T-cell (primary cell): ENCODE measurements around the gene ZNF322. TPM values are rescaled to one million over a fixed set of nuclear protein-coding genes. Genes with fewer than 3 reads are reported as not detected.
A peak's percentile ranks its signal among the peaks of the same experiment; 100 is the strongest.

Experiments
- ATAC-seq, 4 experiments: fragments of 200-7000 bp in 3 of 4; fragments of 150-1000 bp in 1 of 4; cut with Tn5 transposase; replicated peaks in 1 of 4; 1 replicate in 3 of 4; 2 replicates in 1 of 4; pipeline ENCODE4 v1.10.0; 2021; ENCODE audit warnings: moderate library complexity in 3 of 4, mild to moderate bottlenecking in 2 of 4, moderate number of reproducible peaks in 1 of 4
- CTCF ChIA-PET, 2 donors: fragments of 300-600 bp; sonication (Branson Sonifier 250); formaldehyde crosslinking; loops; one replicate each; lab custom pipeline; 2022; ENCODE audit warnings: antibody characterized with exemption in 2 of 2; lab: Charles Lee
- POLR2A ChIA-PET, 2 donors: fragments of 300-600 bp; sonication (Branson Sonifier 250); formaldehyde crosslinking; loops; one replicate each; lab custom pipeline; 2022; ENCODE audit warnings: antibody characterized with exemption in 2 of 2; lab: Charles Lee
- DNase-seq, 35 experiments: peaks; one replicate each; pipeline versions ENCODE4 v3.0.0 to v3.0.0-alpha.2; 2013 to 2023
- H3K27ac ChIP-seq: one replicate; pipeline ENCODE4 v1.5.1; 2013; ENCODE audit warnings: low read length
- H3K27me3 ChIP-seq, 2 experiments: replicated peaks in 1 of 2; 1 replicate in 1 of 2; 2 replicates in 1 of 2; pipeline versions ENCODE4 v1.6.1 to v1.7.0; 2013; ENCODE audit warnings: low read length in 1 of 2, mixed read lengths in 1 of 2; ENCODE audit not compliant: control insufficient read depth in 2 of 2, insufficient read depth in 2 of 2; ENCODE audit errors: extremely low read depth in 1 of 2
- H3K36me3 ChIP-seq, 2 donors: 1 replicate in 1 of 2; 2 replicates in 1 of 2; pipeline versions ENCODE4 v1.6.1 to v1.7.0; 2013; ENCODE audit warnings: low read length in 1 of 2; ENCODE audit not compliant: control insufficient read depth in 2 of 2, insufficient read depth in 1 of 2; ENCODE audit errors: extremely low read depth in 1 of 2
- H3K4me1 ChIP-seq, 2 experiments: 1 replicate in 1 of 2; 2 replicates in 1 of 2; pipeline versions ENCODE4 v1.6.1 to v1.7.0; 2013; ENCODE audit warnings: low read length in 2 of 2, mixed read lengths in 1 of 2; ENCODE audit not compliant: insufficient read depth in 2 of 2, control insufficient read depth in 1 of 2; ENCODE audit errors: extremely low read depth in 1 of 2
- H3K4me3 ChIP-seq, 2 donors: 1 replicate in 1 of 2; 2 replicates in 1 of 2; pipeline versions ENCODE4 v1.5.1 to v1.7.0; 2013; ENCODE audit warnings: mild to moderate bottlenecking in 2 of 2, low read length in 1 of 2, moderate library complexity in 1 of 2; ENCODE audit not compliant: control insufficient read depth in 1 of 2; ENCODE audit errors: extremely low read depth in 1 of 2
- H3K9me3 ChIP-seq: 2 replicates; pipeline ENCODE4 v1.7.0; 2013
- H3K27ac Mint-ChIP-seq, 2 donors: one replicate each; pipeline ENCODE4 v1.8.0; 2020 to 2021; ENCODE audit warnings: mild to moderate bottlenecking in 2 of 2, mixed read lengths in 2 of 2
- H3K27me3 Mint-ChIP-seq, 2 donors: one replicate each; pipeline ENCODE4 v1.8.0; 2021 to 2022; ENCODE audit warnings: mixed read lengths in 2 of 2
- H3K36me3 Mint-ChIP-seq: one replicate; pipeline ENCODE4 v1.8.0; 2021; ENCODE audit warnings: mixed read lengths
- H3K4me1 Mint-ChIP-seq, 3 donors: one replicate each; pipeline ENCODE4 v1.8.0; 2020 to 2022; ENCODE audit warnings: mixed read lengths in 3 of 3, mild to moderate bottlenecking in 1 of 3
- H3K4me3 Mint-ChIP-seq, 3 donors: one replicate each; pipeline ENCODE4 v1.8.0; 2020 to 2022; ENCODE audit warnings: mild to moderate bottlenecking in 3 of 3, mixed read lengths in 3 of 3, moderate library complexity in 3 of 3
- H3K9me3 Mint-ChIP-seq, 3 donors: one replicate each; pipeline ENCODE4 v1.8.0; 2020 to 2022; ENCODE audit warnings: mixed read lengths in 3 of 3
- WGBS: methylation state at CpG from one replicate; pipeline ENCODE4 v1.1.5; 2013; ENCODE audit warnings: missing lambda C conversion rate; ENCODE audit not compliant: insufficient coverage; 5-methylcytosine and 5-hydroxymethylcytosine counted together
- total RNA-seq, 35 experiments: library from RNA in 6 of 35; stranded (reverse) in 6 of 35; fragments of 120-200 nt in 1 of 35; gene quantifications; one replicate each; pipeline versions ENCODE4 v1.2.1 to v1.2.4 and lab custom pipeline; 2013 to 2026

The ZNF322 gene
- total RNA-seq, 5 donors from 2014 or later (not counting 1 experiment from before 2014, with no cell fraction given), result 2.9 to 17.9 (median 14.7) TPM

DNA sequence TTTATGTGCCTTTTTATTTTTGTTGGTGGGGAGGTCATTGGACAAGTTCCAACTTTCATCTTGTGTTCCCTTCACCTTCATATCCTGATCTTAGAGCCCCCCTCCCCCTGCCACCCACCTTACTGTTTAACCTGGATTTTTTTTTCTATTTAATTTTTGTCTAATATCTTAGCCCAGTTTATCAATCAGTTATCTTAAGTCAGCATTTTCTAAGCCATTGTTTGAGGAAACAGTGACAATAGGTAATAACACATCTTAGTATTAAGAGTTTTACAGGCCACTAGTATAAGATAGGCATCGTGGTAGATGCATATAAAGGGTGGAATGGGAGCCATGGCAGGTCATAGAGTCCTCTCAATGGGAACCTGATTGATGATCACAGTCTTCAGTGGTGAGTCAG, 60.4 kb downstream of the ZNF322 start:
- Histone ChIP-seq H3K27ac (no peak overlapping the region), H3K27me3 (peaks cover 0 to 6% of the 10 kb centered on the region in 2 experiments), H3K4me3 (no peak overlapping the region), H3K36me3 (peaks cover 6 to 23% of the 10 kb centered on the region in 2 donors), H3K9me3 (no peaks in the 10 kb centered on the region), H3K4me1 (peaks cover 8 to 22% of the 10 kb centered on the region in 2 experiments)
- DNase-seq (no peak), ATAC-seq (no peak)
- Mint-ChIP-seq H3K4me3 (peak overlapping the region in 2 of 3 donors; percentile 22 to 49), H3K36me3 (peaks cover 20% of the 10 kb centered on the region), H3K4me1 (peaks cover 0 to 33% (median 21%) of the 10 kb centered on the region in 3 donors), H3K27ac (peak overlapping the region in 1 of 2 donors; percentile 34), H3K9me3 (no peaks in the 10 kb centered on the region), H3K27me3 (peaks cover 7 to 8% of the 10 kb centered on the region in 2 donors)
- CTCF ChIA-PET, result no interaction called here
- WGBS, result no CpG with 5 or more reads among the region's 1 CpG
- POLR2A ChIA-PET, result no interaction called here

DNA sequence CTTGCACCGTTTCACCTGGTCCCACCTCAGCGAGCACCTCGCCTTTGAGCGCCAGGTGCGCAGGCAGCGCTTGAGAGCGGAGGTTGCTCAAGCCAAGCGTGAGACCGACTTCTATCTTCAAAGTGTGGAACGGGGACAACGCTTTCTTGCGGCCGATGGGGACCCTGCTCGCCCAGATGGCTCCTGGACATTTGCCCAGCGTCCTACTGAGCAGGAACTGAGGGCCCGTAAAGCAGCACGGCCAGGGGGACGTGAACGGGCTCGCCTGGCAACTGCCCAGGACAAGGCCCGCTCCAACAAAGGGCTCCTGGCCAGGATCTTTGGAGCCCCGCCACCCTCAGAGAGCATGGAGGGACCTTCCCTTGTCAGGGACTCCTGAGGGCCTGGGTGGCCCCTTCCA, 61.3 kb downstream of the ZNF322 start:
- peak overlapping the region; percentile 82 to 83 for H3K27ac Mint-ChIP-seq
- WGBS, result 95% methylated on average over 22 of the region's 22 CpGs
- POLR2A ChIA-PET, result no interaction called here

DNA sequence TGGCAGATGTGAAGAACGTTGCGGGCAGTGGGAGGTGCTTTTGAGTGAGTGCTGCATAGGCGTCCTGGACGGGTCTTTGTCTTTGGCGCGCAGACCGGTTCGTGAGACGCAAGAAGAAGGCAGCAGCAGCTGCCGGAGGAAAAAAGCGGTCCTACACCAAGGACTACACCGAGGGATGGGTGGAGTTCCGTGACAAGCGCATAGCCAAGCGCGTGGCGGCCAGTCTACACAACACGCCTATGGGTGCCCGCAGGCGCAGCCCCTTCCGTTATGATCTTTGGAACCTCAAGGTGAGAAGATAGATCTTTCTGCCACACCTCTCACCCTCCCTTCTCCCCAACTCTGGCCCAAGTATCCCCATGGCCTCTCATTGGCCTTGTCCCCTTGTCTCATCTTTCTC, 61.7 kb downstream of the ZNF322 start:
- H3K27me3 Mint-ChIP-seq, result peaks cover 14 to 18% of the 10 kb centered on the region in 2 donors
- H3K27me3 ChIP-seq, result peaks cover 3 to 10% of the 10 kb centered on the region in 2 experiments
- H3K9me3 Mint-ChIP-seq, result no peaks in the 10 kb centered on the region
- no peak overlapping the region for H3K4me3 Mint-ChIP-seq
- DNase-seq (no peak), ATAC-seq (no peak)
- peaks cover 8 to 22% of the 10 kb centered on the region in 2 experiments for H3K4me1 ChIP-seq
- H3K4me1 Mint-ChIP-seq, result peaks cover 0 to 27% (median 21%) of the 10 kb centered on the region in 3 donors
- ChIA-PET POLR2A (interaction anchor here in 1 of 2 donors (0.9 to 1.2 kb wide), 2 partner anchors 23 to 401 kb away, joined by 3 to 4 read pairs; a partner anchor contains a TSS), CTCF (interaction anchor here in 1 of 2 donors (1.2 kb wide), 1 partner anchor 256 kb away, joined by 3 read pairs; no protein-coding TSS in a partner anchor)
- H3K36me3 Mint-ChIP-seq, result peaks cover 20% of the 10 kb centered on the region
- WGBS, result 85% methylated on average over 21 of the region's 21 CpGs
- H3K27ac ChIP-seq, result peak overlapping the region; percentile 93
- peak overlapping the region; percentile 82 to 83 for H3K27ac Mint-ChIP-seq
- H3K4me3 ChIP-seq, result peak overlapping the region; percentile 89 to 98
- H3K9me3 ChIP-seq, result no peaks in the 10 kb centered on the region
- peaks cover 6 to 23% of the 10 kb centered on the region in 2 donors for H3K36me3 ChIP-seq

More for the DNA sequence above, 61.3 kb downstream of the ZNF322 start:
- CTCF ChIA-PET, result no interaction called here
- H3K4me1 ChIP-seq, result peaks cover 8 to 22% of the 10 kb centered on the region in 2 experiments
- H3K36me3 ChIP-seq, result peaks cover 6 to 23% of the 10 kb centered on the region in 2 donors
- Mint-ChIP-seq H3K4me1 (peaks cover 0 to 27% (median 21%) of the 10 kb centered on the region in 3 donors), H3K4me3 (no peak overlapping the region), H3K27me3 (peaks cover 13 to 17% of the 10 kb centered on the region in 2 donors), H3K36me3 (peaks cover 20% of the 10 kb centered on the region), H3K9me3 (no peaks in the 10 kb centered on the region)
- no peak overlapping the region for H3K27ac ChIP-seq
- no peaks in the 10 kb centered on the region for H3K9me3 ChIP-seq
- ATAC-seq (no peak), DNase-seq (no peak)
- peak overlapping the region in 1 of 2 donors; percentile 89 for H3K4me3 ChIP-seq
- H3K27me3 ChIP-seq, result peaks cover 2 to 10% of the 10 kb centered on the region in 2 experiments

DNA sequence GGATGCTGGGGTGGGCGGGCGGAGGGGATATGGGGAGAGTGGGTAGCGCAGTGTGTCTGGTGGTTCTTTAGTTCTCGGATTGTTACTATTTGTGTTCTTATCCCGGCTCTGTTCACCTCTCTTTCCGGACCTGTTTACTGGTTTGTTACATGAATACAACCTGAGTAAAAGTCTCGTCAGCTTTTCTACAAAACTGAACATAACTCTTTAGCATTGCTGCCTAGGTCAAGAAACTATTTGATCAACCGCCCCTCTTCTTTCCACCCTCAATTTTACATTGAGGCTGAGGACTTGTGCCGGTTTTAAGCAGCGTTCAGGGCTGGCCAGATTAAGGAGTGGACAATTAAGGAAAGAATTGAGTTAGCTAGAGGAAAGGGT, 62.2 kb downstream of the ZNF322 start:
- ChIA-PET CTCF (interaction anchor here in 1 of 2 donors (1.2 kb wide), 1 partner anchor 256 kb away, joined by 3 read pairs; no protein-coding TSS in a partner anchor), POLR2A (interaction anchor here (0.7 to 1.2 kb wide), 3 partner anchors 23 to 401 kb away, joined by 3 to 4 read pairs (median 3); a partner anchor contains a TSS)
- H3K27ac Mint-ChIP-seq, result no peak overlapping the region
- peak overlapping the region; percentile 93 for H3K27ac ChIP-seq
- H3K36me3 Mint-ChIP-seq, result peaks cover 20% of the 10 kb centered on the region
- H3K36me3 ChIP-seq, result peaks cover 6 to 23% of the 10 kb centered on the region in 2 donors
- DNase-seq (no peak), ATAC-seq (no peak)
- H3K27me3 ChIP-seq, result peaks cover 8 to 10% of the 10 kb centered on the region in 2 experiments
- H3K27me3 Mint-ChIP-seq, result peaks cover 14 to 20% of the 10 kb centered on the region in 2 donors
- WGBS, result 0% methylated on average over 5 of the region's 10 CpGs
- no peak overlapping the region for H3K4me3 Mint-ChIP-seq
- peak overlapping the region; percentile 89 to 98 for H3K4me3 ChIP-seq
- peaks cover 0 to 27% (median 21%) of the 10 kb centered on the region in 3 donors for H3K4me1 Mint-ChIP-seq
- peaks cover 8 to 22% of the 10 kb centered on the region in 2 experiments for H3K4me1 ChIP-seq
- H3K9me3 Mint-ChIP-seq, result no peaks in the 10 kb centered on the region
- H3K9me3 ChIP-seq, result no peaks in the 10 kb centered on the region

DNA sequence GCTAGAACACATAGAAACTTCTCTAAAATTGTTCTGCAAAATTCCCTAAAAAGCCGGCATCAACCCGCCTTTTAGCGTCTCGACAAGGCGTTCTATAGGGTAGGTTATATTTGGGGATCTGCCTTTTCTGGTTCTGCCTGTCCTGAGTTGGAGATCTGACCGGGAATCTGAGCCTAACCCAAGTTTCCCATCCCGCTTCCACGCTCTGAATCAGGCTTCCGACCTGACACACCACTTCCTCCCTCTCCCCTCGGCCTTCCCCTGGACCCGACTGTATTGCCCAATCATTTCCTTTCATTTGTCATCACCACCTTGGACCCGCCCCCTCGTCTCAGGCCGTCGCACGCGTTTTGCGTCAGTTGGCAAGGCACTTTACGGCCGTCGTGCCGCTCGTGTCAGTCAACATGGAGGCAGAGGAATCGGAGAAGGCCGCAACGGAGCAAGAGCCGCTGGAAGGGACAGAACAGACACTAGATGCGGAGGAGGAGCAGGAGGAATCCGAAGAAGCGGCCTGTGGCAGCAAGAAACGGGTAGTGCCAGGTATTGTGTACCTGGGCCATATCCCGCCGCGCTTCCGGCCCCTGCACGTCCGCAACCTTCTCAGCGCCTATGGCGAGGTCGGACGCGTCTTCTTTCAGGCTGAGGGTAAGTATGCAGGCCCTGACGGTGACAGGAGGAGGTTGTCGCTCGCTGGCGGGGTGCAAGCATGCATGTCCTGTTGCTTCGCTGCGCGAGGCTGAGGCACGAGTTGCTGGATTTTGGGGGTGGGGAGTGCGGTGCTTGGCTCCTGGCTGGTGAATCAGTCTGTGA, 62.8 kb downstream of the ZNF322 start, which contains the start of gene ABT1:
Gene ABT1 (plus strand): TSS at position 375 of the 810 bp plus-strand sequence. CDS start 30 bp downstream, at position 405.
- Mint-ChIP-seq H3K4me1 (peaks cover 0 to 27% (median 21%) of the 10 kb centered on the region in 3 donors), H3K27ac (no peak within 1 kb of the TSS), H3K27me3 (peaks cover 16 to 26% of the 10 kb centered on the region in 2 donors), H3K36me3 (peaks cover 20% of the 10 kb centered on the region), H3K9me3 (no peaks in the 10 kb centered on the region), H3K4me3 (no peak within 1 kb of the TSS)
- ATAC-seq, result peak; percentile 83 to 89 (median 86)
- peaks cover 6 to 23% of the 10 kb centered on the region in 2 donors for H3K36me3 ChIP-seq
- peak; percentile 92 to 98 (median 95) for DNase-seq
- H3K27me3 ChIP-seq, result peaks cover 9 to 10% of the 10 kb centered on the region in 2 experiments
- H3K27ac ChIP-seq, result peak within 1 kb of the TSS; percentile 93
- ChIA-PET POLR2A (interaction anchor here (0.7 to 1.2 kb wide), 3 partner anchors 24 to 400 kb away, joined by 3 to 4 read pairs (median 3); a partner anchor contains a TSS), CTCF (interaction anchor here in 1 of 2 donors (1.2 to 2.4 kb wide), 3 partner anchors 27 to 255 kb away, joined by 3 to 31 read pairs (median 7); no protein-coding TSS in a partner anchor)
- 0% methylated on average over 42 of the region's 51 CpGs for WGBS
- peaks cover 8 to 22% of the 10 kb centered on the region in 2 experiments for H3K4me1 ChIP-seq
- peak within 1 kb of the TSS; percentile 89 to 98 for H3K4me3 ChIP-seq
- H3K9me3 ChIP-seq, result no peaks in the 10 kb centered on the region
